HG03280 (cell line): ENCODE measurements around the gene DPH1.

Experiments
- ATAC-seq: cut with Tn5 transposase; IDR thresholded peaks from one replicate; pipeline ENCODE4 v1.9.1; 2021; ENCODE audit warnings: mild to moderate bottlenecking, moderate library complexity; ENCODE audit not compliant: unreplicated experiment

DPH1 gene

GRCh38 chr17:2048805-2049204 is 18.9 kb downstream of the DPH1 start:
- ATAC-seq: no peak

DNA sequence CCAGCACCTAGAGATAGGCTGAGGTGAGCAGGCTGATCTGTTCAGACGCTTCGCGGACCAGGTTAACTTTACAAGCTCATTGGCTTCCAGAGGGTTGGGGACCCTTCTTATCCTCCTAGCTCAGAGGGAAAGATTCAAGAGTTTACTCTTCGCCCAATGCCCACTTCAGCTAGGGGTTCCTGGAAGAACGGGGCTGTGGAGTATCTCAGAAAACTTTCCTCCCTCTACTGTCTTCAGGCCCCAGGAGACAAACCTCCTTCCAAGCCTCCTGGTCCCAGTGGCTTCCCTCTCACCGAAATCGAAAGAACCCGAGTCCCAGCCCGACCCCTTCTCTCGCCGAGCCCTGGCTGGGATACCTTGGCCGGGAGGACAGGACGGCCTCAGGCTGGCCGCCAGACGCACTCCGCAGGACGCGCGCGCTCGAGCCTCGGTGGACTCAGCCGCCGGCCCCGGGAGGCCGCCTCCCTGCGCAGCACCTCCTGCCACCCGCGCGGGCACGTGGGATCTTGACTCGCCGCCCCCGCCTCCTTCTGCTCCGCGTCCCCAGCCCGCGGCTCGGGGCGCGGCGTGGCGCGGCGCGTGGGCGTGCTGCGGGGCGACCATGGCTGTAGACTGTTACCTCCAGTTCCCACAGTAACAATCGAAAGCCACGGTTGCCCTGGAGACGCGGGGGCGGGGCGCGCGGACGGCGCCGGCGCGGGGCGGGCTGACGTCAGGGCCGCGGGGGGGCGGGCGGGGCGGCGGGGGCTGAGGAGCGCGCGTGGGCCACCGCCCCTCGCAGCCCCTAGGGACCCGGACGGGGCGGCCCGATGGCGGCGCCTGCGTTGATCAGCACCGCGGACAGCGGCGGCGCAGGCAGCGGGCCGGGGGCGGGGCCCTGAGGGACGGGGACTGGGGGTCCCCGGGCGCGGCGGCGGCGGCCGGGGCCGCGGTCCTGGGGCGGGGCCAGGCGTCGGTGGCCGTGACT is 19.7 kb downstream of the DPH1 start:
- peak; percentile 54 for ATAC-seq

- no peak for ATAC-seq
These were observed 20.5 kb downstream of the DPH1 start for GRCh38 chr17:2050300-2051060.

DNA sequence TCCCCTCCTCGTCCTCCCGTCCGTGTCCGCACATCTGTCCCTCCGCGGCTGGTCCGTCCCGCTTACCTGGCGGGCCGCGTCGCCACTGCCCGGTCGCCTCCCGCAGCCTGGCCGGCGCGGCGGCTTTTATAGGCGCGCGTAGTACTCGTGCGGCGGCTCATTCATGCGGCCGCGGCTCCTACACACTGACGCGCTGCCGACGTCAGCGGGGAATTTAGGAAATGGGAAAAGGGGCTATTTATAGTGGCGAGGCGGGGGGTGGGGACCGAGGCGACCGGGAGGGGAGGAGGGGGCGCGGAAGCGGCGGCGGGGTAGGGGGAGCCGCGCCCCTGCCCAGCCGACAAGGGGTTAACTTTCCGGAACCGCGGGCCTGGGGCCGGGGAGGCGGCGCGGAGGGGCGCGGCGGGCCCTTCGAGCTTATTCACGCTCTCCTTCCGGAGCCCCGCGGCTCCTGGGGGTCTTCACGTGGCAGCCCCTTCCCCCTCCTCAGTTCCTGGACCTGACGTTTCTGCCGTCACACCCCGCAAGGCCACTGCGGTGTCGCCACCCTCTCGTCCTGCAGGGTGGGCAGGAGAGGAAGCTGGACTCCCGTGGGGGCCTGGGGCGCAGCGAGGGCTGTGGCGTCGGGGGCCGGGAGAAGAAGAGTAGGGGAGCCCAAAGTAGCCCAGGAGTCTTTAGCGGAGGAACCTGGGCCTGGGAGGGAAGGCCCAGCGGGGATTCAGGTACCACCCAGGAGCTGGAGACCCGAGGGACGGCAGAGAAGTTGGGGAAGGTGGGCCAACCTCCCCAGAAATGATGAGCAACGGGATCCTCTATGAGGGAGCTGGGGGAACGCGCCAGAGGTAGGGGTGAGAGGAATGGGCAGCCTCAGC is 21.3 kb downstream of the DPH1 start:
- no peak for ATAC-seq

GRCh38 chr17:2051933-2052559 is 22.1 kb downstream of the DPH1 start:
- no peak for ATAC-seq

GRCh38 chr17:2053380-2054261 is 23.7 kb downstream of the DPH1 start:
- no peak for ATAC-seq

- ATAC-seq: no peak
These were observed 24.2 kb downstream of the DPH1 start for GRCh38 chr17:2054262-2054511.

- ATAC-seq: peak; percentile 36
These were observed 24.7 kb downstream of the DPH1 start, which contains the start of gene HIC1 for GRCh38 chr17:2054512-2055291. Gene HIC1 (plus strand): TSS chr17:2055103. CDS start chr17:2056691, 1,588 bp downstream.

DNA sequence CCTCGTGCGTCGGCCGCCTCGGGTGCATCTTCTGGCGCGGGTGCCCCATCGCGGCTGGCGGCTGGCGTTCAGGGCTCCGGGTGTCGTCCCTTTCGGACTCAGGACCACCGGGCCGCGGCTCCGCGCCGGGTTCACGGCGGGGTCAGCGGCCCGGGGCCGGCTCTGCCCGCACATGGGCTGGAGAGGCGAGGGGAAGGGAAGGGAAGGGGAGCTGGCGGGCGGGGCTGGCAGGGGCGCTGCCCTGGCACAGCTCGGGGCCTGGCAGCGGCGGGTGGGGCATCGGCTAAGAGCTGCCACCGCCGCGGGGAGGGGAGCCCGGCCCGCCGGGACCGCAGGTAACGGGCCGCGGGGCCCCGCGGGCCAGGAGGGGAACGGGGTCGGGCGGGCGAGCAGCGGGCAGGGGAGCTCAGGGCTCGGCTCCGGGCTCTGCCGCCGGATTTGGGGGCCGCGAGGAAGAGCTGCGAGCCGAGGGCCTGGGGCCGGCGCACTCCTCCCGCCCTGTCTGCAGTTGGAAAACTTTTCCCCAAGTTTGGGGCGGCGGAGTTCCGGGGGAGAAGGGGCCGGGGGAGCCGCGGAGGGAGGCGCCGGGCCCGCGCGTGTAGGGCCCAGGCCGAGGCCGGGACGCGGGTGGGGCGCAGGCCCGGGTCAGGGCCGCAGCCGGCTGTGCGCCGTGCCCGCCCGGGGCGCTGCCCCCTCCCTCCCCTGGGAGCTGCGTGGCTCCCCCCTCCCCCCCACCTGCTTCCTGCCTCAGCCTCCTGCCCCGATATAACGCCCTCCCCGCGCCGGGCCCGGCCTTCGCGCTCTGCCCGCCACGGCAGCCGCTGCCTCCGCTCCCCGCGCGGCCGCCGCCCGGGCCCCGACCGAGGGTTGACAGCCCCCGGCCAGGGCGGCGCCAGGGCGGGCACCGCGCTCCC is 25.6 kb downstream of the DPH1 start:
- peak; percentile 7 for ATAC-seq

DNA sequence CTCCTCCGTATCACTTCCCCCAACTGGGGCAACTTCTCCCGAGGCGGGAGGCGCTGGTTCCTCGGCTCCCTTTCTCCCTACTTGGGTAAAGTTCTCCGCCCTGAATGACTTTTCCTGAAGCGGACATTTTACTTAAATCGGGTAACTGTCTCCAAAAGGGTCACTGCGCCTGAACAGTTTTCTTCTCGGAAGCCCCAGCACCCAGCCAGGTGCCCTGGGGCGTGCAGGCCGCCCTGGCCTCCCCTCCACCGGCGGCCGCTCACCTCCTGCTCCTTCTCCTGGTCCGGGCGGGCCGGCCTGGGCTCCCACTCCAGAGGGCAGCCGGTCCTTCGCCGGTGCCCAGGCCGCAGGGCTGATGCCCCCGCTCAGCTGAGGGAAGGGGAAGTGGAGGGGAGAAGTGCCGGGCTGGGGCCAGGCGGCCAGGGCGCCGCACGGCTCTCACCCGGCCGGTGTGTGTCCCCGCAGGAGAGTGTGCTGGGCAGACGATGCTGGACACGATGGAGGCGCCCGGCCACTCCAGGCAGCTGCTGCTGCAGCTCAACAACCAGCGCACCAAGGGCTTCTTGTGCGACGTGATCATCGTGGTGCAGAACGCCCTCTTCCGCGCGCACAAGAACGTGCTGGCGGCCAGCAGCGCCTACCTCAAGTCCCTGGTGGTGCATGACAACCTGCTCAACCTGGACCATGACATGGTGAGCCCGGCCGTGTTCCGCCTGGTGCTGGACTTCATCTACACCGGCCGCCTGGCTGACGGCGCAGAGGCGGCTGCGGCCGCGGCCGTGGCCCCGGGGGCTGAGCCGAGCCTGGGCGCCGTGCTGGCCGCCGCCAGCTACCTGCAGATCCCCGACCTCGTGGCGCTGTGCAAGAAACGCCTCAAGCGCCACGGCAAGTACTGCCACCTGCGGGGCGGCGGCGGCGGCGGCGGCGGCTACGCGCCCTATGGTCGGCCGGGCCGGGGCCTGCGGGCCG is 26.5 kb downstream of the DPH1 start:
- ATAC-seq: no peak

GRCh38 chr17:2057175-2057759 is 27.3 kb downstream of the DPH1 start:
- ATAC-seq: no peak

GRCh38 chr17:2057760-2058585 is 28.0 kb downstream of the DPH1 start:
- ATAC-seq: no peak

DNA sequence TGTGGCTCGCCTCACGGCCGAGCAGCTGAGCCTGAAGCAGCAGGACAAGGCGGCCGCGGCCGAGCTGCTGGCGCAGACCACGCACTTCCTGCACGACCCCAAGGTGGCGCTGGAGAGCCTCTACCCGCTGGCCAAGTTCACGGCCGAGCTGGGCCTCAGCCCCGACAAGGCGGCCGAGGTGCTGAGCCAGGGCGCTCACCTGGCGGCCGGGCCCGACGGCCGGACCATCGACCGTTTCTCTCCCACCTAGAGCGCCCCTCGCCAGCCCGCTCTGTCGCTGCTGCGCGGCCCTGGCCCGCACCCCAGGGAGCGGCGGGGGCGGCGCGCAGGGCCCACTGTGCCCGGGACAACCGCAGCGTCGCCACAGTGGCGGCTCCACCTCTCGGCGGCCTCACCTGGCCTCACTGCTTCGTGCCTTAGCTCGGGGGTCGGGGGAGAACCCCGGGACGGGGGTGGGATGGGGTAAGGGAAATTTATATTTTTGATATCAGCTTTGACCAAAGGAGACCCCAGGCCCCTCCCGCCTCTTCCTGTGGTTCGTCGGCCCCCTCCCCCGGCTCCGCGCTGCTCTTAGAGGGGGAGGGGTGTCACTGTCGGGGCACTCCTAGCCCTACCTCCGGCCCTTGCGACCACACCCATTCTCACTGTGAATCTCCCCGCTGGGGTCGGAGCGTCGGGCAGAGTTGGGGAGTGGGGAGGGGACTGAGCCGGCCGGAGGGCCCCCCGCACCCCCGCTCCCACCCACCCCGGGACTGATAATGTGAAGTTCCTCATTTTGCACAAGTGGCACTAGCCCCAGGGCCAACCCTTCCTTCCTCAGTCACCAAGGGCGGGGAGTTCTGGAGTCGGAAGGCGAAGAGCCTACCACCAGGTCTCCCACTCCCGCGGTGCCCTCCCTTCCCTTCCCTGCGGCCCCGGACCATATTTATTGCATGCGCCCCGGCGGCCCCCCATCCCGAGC is 28.9 kb downstream of the DPH1 start:
- ATAC-seq: no peak
